A549 (cell line): ENCODE data around the gene KCNK3. TPM values are rescaled to one million over a fixed set of nuclear protein-coding genes. Genes with fewer than 3 reads are reported as not detected.

Source experiments
- BHLHE40 ChIP-seq: IDR thresholded peaks from 2 replicates; pipeline ENCODE4 v1.6.1; 2012; ENCODE audit warnings: low read depth, low read length, inconsistent platforms
- CBX2 ChIP-seq: fragments of 200-600 bp; sonication (generic); IDR thresholded peaks from 2 replicates; pipeline ENCODE4 v1.6.1; 2016; ENCODE audit warnings: low read depth, mild to moderate bottlenecking, borderline replicate concordance
- CBX8 ChIP-seq: fragments of 200-600 bp; sonication (generic); IDR thresholded peaks from 2 replicates; pipeline ENCODE4 v1.6.1; 2016
- CTCF ChIP-seq: fragments of >200 bp; sonication (Bioruptor Twin); formaldehyde crosslinking; IDR thresholded peaks from 3 replicates; pipeline ENCODE4 v1.5.1; 2016
- EHMT2 ChIP-seq: fragments of 200-600 bp; sonication (generic); IDR thresholded peaks from 2 replicates; pipeline ENCODE4 v1.6.1; 2016; ENCODE audit warnings: antibody characterized with exemption, low read depth, mild to moderate bottlenecking, moderate library complexity
- FOSB ChIP-seq: fragments of 250-450 bp; sonication (Bioruptor Pico); IDR thresholded peaks from 2 replicates; pipeline ENCODE4 v1.5.0; 2020; ENCODE audit warnings: mild to moderate bottlenecking, moderate library complexity
- HDAC2 ChIP-seq: fragments of 200-600 bp; sonication (generic); IDR thresholded peaks from 2 replicates; pipeline ENCODE4 v1.6.1; 2016
- HMGXB4 ChIP-seq: fragments of 250-450 bp; sonication (Bioruptor Pico); IDR thresholded peaks from 2 replicates; pipeline ENCODE4 v1.5.0; 2021; ENCODE audit warnings: mild to moderate bottlenecking, moderate library complexity, borderline replicate concordance
- HOXB13 ChIP-seq: fragments of 250-450 bp; sonication (Bioruptor Pico); IDR thresholded peaks from 2 replicates; pipeline ENCODE4 v1.5.0; 2020; ENCODE audit warnings: low read depth, mild to moderate bottlenecking, moderate library complexity
- JUN ChIP-seq, 2 experiments: fragments of >200 bp; sonication (Bioruptor Twin); formaldehyde crosslinking; IDR thresholded peaks; 2 replicates in 1 of 2; 3 replicates in 1 of 2; pipeline ENCODE4 v1.6.1; 2016 to 2017
- JUNB ChIP-seq: fragments of >200 bp; sonication (Bioruptor Twin); formaldehyde crosslinking; IDR thresholded peaks from 2 replicates; pipeline ENCODE4 v1.6.1; 2016
- KDM1A ChIP-seq: fragments of 200-600 bp; sonication (generic); IDR thresholded peaks from 2 replicates; pipeline ENCODE4 v1.6.1; 2016; ENCODE audit warnings: low read depth, mild to moderate bottlenecking
- MYC ChIP-seq: IDR thresholded peaks from 2 replicates; pipeline ENCODE4 v1.6.1; 2012; ENCODE audit warnings: mild to moderate bottlenecking, inconsistent platforms, low read length, improper control_type of control experiment, borderline replicate concordance
- NFE2L2 ChIP-seq: fragments of 150-350 bp; conservative IDR thresholded peaks from 2 replicates; pipeline ENCODE4 v1.6.1; 2014; ENCODE audit warnings: low read length
- PHF8 ChIP-seq: fragments of 200-600 bp; sonication (generic); IDR thresholded peaks from 2 replicates; pipeline ENCODE4 v1.6.1; 2016; ENCODE audit warnings: low read depth, mild to moderate bottlenecking, antibody characterized with exemption, moderate library complexity, borderline replicate concordance
- RAD21 ChIP-seq, 2 experiments: fragments of >200 bp in 1 of 2; sonication (Bioruptor Twin) in 1 of 2; formaldehyde crosslinking in 1 of 2; IDR thresholded peaks in 1 of 2; conservative IDR thresholded peaks in 1 of 2; 2 replicates in 1 of 2; 3 replicates in 1 of 2; pipeline ENCODE4 v1.6.1; 2012 to 2018; ENCODE audit warnings: inconsistent platforms in 1 of 2
- RCOR1 ChIP-seq: fragments of 150-350 bp; IDR thresholded peaks from 2 replicates; pipeline ENCODE4 v1.6.1; 2014; ENCODE audit warnings: antibody characterized with exemption, low read length, low read depth
- REST ChIP-seq: fragments of 200-600 bp; sonication (generic); IDR thresholded peaks from 2 replicates; pipeline ENCODE4 v1.6.1; 2016; ENCODE audit warnings: antibody characterized with exemption, mild to moderate bottlenecking, moderate library complexity
- RFX5 ChIP-seq: fragments of 450-650 bp; IDR thresholded peaks from 2 replicates; pipeline ENCODE4 v1.7.1; 2014; ENCODE audit warnings: antibody characterized with exemption, mild to moderate bottlenecking, moderate library complexity
- SREBF2 ChIP-seq: fragments of 450-650 bp; IDR thresholded peaks from 2 replicates; pipeline ENCODE4 v1.6.1; 2014; ENCODE audit warnings: mild to moderate bottlenecking, moderate library complexity
- ZFP36 ChIP-seq: fragments of 450-650 bp; IDR thresholded peaks from 2 replicates; pipeline ENCODE4 v1.6.1; 2014; ENCODE audit warnings: borderline replicate concordance; ENCODE audit not compliant: partially characterized antibody
- ZNF302 ChIP-seq: fragments of 250-450 bp; sonication (Bioruptor Pico); IDR thresholded peaks from 2 replicates; pipeline ENCODE4 v1.9.0; 2021; ENCODE audit warnings: inconsistent platforms, mild to moderate bottlenecking, moderate library complexity
- polyA plus RNA-seq, 4 experiments: library from polyadenylated mRNA; depleted of rRNA in 3 of 4; stranded (reverse); fragments of >200 nt; fragmentation: RNase III in 1 of 4; extraction: RNeasy Plus Mini Kit Qiagen cat#74134 plus additional on column Dnase treatment in 1 of 4; gene quantifications; 2 replicates in 3 of 4; 3 replicates in 1 of 4; pipeline ENCODE4 v1.2.3, GENCODE V29; 2011 to 2017
- TF ChIP-seq, protein P1 (sequence below): IDR thresholded peaks from 2 replicates; pipeline ENCODE4 v1.6.1; 2012
- TF ChIP-seq, protein P2 (sequence below): fragments of 150-350 bp; IDR thresholded peaks from 2 replicates; pipeline ENCODE4 v1.6.1; 2014; ENCODE audit warnings: low read depth, mild to moderate bottlenecking, low read length
- TF ChIP-seq, protein P3 (sequence below): fragments of 450-650 bp; IDR thresholded peaks from 2 replicates; pipeline ENCODE4 v1.6.1; 2014; ENCODE audit warnings: antibody characterized with exemption

Gene KCNK3
- polyA plus RNA-seq, 2 of the 4 experiments (the other 2 are of a cell fraction): 2.4 to 2.8 TPM

- TF ChIP-seq, protein P1, sequence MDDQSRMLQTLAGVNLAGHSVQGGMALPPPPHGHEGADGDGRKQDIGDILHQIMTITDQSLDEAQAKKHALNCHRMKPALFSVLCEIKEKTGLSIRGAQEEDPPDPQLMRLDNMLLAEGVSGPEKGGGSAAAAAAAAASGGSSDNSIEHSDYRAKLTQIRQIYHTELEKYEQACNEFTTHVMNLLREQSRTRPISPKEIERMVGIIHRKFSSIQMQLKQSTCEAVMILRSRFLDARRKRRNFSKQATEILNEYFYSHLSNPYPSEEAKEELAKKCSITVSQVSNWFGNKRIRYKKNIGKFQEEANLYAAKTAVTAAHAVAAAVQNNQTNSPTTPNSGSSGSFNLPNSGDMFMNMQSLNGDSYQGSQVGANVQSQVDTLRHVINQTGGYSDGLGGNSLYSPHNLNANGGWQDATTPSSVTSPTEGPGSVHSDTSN: no peak
- TF ChIP-seq, protein P2, sequence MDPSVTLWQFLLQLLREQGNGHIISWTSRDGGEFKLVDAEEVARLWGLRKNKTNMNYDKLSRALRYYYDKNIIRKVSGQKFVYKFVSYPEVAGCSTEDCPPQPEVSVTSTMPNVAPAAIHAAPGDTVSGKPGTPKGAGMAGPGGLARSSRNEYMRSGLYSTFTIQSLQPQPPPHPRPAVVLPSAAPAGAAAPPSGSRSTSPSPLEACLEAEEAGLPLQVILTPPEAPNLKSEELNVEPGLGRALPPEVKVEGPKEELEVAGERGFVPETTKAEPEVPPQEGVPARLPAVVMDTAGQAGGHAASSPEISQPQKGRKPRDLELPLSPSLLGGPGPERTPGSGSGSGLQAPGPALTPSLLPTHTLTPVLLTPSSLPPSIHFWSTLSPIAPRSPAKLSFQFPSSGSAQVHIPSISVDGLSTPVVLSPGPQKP: no peak
- TF ChIP-seq FOSB (CRISPR knock-in tag) (no peak), PHF8 (no peak), BHLHE40 (no peak), NFE2L2 (no peak), CBX2 (no peak), RCOR1 (no peak), MYC (peak; percentile 60), CTCF (no peak), REST (no peak), RFX5 (no peak), HMGXB4 (CRISPR knock-in tag) (no peak), HDAC2 (no peak), HOXB13 (CRISPR knock-in tag) (no peak; the same call in 1 of the 2 replicates), KDM1A (no peak), JUNB (peak; percentile 24; the same call in 1 of the 2 replicates), ZNF302 (no peak), RAD21 (conservative IDR thresholded peaks at IDR 0.05 in 1 of 2, IDR thresholded peaks at IDR 0.05 in 1 of 2) (0 out of 5 replicates have a peak, but pooled peaks of 1 of the 2 experiments have one; percentile 34), EHMT2 (no peak), ZFP36 (no peak), SREBF2 (no peak), CBX8 (no peak), JUN (IDR thresholded peaks at IDR 0.05) (peak; percentile 53 to 59; a peak in 2 of 5 replicates)
- TF ChIP-seq, protein P3, sequence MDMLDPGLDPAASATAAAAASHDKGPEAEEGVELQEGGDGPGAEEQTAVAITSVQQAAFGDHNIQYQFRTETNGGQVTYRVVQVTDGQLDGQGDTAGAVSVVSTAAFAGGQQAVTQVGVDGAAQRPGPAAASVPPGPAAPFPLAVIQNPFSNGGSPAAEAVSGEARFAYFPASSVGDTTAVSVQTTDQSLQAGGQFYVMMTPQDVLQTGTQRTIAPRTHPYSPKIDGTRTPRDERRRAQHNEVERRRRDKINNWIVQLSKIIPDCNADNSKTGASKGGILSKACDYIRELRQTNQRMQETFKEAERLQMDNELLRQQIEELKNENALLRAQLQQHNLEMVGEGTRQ: no peak
These were observed 28.0 kb downstream of the KCNK3 start (continued) for GRCh38 chr2:26720322-26721114.
